H7 (cell line): Measurements from ENCODE around the gene TRIM63. TPM values are rescaled to one million over a fixed set of nuclear protein-coding genes. Genes with fewer than 3 reads are reported as not detected.
A peak's percentile ranks its signal among the peaks of the same experiment; 100 is the strongest.
"Not testable (repeated sequence)": the region's sequence is repeated elsewhere in the genome, so short reads cannot be mapped to it uniquely, and the experiment has no call there.

Source experiments
- DNase-seq: peaks from one replicate; pipeline ENCODE4 v3.0.0; 2012
- H3K27me3 ChIP-seq: 2 replicates; pipeline ENCODE4 v1.6.0; 2011; ENCODE audit warnings: mild to moderate bottlenecking, low read length; ENCODE audit not compliant: control insufficient read depth, insufficient read depth
- H3K36me3 ChIP-seq: replicated peaks from 2 replicates; pipeline ENCODE4 v1.5.1; 2011; ENCODE audit warnings: low read length; ENCODE audit not compliant: control insufficient read depth, insufficient read depth
- H3K4me3 ChIP-seq: 2 replicates; pipeline ENCODE4 v1.5.1; 2011; ENCODE audit warnings: low read depth, mild to moderate bottlenecking, control low read depth, low read length, moderate library complexity; ENCODE audit not compliant: insufficient read depth
- total RNA-seq: library from RNA; depleted of rRNA; stranded (reverse); fragments of >200 nt; shearing (Covaris generic); gene quantifications from 2 replicates; pipeline ENCODE4 v1.2.3, GENCODE V29; 2014; rRNA removed

The TRIM63 gene
- total RNA-seq: 0.07 and 0.11 TPM in 2 replicates

DNA sequence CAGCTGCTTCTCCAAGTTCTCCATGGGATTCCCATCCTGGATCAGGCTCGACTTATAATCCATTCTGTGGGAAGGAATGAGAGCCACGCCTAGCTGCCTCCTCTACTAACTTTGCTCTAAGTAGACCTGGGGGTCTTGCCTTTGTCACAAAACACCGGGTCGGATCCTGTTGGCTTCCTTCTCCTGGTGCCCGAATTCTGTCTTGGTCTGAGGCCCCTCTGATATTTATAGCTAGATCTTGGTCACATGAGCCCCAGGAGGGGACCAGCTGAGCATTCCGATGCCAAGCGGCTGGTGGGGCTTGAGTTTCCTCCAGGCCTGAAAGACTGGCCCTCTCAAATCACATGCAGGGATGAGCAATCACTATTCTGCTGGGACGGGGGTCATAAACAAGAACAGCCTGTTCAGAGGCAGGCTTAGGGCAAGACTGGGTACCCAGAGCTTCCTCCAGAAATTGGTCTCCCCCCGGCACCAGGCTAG is at the start of gene TRIM63:
Gene TRIM63, minus strand, starts transcription at position 199 of the 480 bp plus-strand sequence. Its CDS starts 136 bp downstream, at position 63.
- Histone ChIP-seq H3K4me3 (no peak within 1 kb of the TSS), H3K27me3 (no peaks in the 10 kb centered on the region), H3K36me3 (no peaks in the 10 kb centered on the region)
- no peak for DNase-seq

DNA sequence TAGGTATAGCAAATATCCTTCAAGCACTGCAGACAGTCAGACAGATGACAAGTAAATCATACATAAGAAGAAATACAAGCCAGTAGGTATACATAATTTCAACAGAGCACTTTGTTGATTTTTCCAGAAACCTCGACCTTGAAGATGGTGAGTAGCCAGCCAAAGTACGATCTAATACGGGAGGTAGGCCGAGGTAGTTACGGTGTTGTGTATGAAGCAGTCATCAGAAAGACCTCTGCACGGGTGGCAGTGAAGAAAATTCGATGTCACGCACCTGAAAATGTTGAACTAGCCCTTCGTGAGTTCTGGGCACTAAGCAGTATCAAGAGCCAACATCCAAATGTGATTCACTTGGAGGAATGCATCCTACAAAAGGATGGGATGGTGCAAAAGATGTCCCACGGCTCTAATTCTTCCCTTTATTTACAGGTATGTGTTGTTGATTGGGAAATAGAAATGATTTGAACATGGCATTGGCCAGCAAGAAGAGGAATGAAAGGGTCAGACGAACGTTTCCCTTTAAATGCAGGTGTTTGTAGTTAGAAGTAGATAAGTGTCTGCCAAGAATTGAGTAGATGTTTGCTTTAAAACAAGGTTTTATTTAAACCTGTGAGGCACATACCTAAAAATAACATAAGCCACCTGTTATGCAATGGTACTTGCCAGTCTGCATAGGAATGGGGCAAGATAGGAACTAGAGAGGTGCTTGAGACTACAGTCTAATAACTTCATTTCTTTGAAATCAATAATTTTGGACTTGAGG is 46.9 kb upstream of the TRIM63 start:
- H3K4me3 ChIP-seq: no peak overlapping the region
- DNase-seq: no peak
- peaks cover 11% of the 10 kb centered on the region for H3K27me3 ChIP-seq
- no peaks in the 10 kb centered on the region; the same call in 1 of the 2 replicates for H3K36me3 ChIP-seq

DNA sequence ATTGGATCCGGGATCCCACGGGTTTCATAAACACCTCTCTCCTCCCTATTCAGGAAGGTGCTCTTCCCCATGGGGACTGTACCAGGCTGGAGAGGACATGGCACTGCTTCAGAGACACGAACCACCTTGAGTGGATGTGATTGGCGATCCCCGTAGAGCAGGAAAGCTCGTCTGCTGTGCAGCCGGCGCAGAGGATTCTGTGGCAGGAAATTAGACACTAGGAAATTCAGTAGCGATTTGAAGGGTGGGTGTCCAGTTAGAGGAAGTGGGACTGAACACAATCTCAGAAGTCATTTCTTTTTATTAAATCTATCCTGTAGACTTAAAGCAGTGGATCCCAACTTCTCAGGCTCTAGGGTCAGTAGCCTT is 45.0 kb upstream of the TRIM63 start:
- peak overlapping the region; percentile 98 for H3K4me3 ChIP-seq
- no peaks in the 10 kb centered on the region; the same call in 1 of the 2 replicates for H3K36me3 ChIP-seq
- no peak for DNase-seq
- H3K27me3 ChIP-seq: peaks cover 11% of the 10 kb centered on the region

GRCh38 chr1:26111530-26112406 is 44.3 kb upstream of the TRIM63 start, which contains the start of gene PDIK1L:
Gene PDIK1L, plus strand, starts transcription at chr1:26111824. Its CDS starts 2,485 bp downstream, at chr1:26114309.
- Histone ChIP-seq H3K4me3 (peak within 1 kb of the TSS; percentile 98), H3K27me3 (peaks cover 11% of the 10 kb centered on the region), H3K36me3 (no peaks in the 10 kb centered on the region; the same call in 1 of the 2 replicates)
- DNase-seq: peak; percentile 96

GRCh38 chr1:26110731-26111529 is 43.5 kb upstream of the TRIM63 start:
- Histone ChIP-seq H3K27me3 (peaks cover 11% of the 10 kb centered on the region), H3K4me3 (peak overlapping the region; percentile 98), H3K36me3 (no peaks in the 10 kb centered on the region; the same call in 1 of the 2 replicates)
- DNase-seq: peak; percentile 93

- DNase-seq: no peak
- H3K36me3 ChIP-seq: no peaks in the 10 kb centered on the region; the same call in 1 of the 2 replicates
- H3K27me3 ChIP-seq: peaks cover 11% of the 10 kb centered on the region
- H3K4me3 ChIP-seq: no peak overlapping the region
These were observed 42.1 kb upstream of the TRIM63 start for GRCh38 chr1:26109229-26110164.

DNA sequence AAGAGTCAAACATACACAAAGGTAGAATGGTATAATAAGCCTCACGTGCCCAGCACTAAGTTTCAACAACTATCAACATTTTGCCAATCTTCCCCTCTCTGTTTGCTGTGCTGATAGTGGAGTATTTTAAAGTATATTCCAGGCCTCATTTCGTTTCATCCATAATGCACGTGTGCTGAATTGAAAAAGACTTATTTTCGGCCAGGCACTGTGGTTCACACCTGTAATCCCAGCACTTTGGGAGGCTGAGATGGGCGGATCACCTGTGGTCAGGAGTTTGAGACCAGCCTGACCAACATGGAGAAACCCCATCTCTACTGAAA is 37.8 kb upstream of the TRIM63 start:
- not testable (repeated sequence) for DNase-seq, H3K27me3 ChIP-seq, H3K36me3 ChIP-seq, H3K4me3 ChIP-seq

- Histone ChIP-seq H3K4me3 (no peak overlapping the region), H3K36me3 (no peaks in the 10 kb centered on the region), H3K27me3 (no peaks in the 10 kb centered on the region; the same call in 1 of the 2 replicates)
- DNase-seq: no peak
These were observed 35.1 kb upstream of the TRIM63 start for GRCh38 chr1:26102526-26102925.

DNA sequence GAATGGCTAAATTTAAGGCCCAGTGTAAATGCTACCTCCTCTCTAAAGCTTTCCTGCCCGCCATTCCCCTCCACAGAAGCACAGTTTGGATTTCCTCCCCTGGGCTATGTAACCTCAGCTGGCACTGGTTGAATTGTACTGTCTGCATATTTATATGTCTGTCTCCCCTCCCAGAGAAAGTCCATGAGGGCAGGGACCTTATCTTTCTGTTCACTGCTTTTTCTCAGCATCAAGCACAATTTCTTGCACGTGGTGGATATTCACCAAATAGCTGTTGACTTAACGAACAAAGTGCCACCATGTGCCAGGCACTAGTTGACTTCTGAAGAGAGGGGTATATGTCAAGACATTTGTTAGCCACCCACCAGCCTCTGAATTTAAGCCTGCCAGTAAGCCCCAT is 34.7 kb upstream of the TRIM63 start:
- Histone ChIP-seq H3K27me3 (no peaks in the 10 kb centered on the region; the same call in 1 of the 2 replicates), H3K36me3 (no peaks in the 10 kb centered on the region), H3K4me3 (no peak overlapping the region)
- DNase-seq: no peak

DNA sequence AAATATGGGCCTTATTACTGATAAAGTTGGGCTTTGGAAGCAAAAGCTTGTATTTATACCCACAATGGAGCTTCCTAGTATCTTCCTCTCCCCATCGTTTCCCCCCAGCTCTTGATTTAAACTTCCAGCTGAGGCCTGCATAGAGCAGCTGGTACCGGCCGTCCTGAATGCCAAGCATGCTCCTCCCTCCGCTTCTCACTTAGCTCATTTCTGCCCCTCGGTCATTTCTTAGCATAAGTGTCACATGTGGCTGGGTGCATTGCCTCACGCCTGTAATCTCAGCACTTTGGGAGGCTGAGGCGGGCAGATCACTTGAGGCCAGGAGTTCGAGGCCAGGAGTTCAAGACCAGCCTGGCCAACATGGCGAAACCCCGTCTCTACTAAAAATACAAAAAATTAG is 32.8 kb upstream of the TRIM63 start:
- DNase-seq, H3K27me3 ChIP-seq, H3K4me3 ChIP-seq, H3K36me3 ChIP-seq: not testable (repeated sequence)

- H3K36me3 ChIP-seq: no peaks in the 10 kb centered on the region
- DNase-seq: no peak
- H3K27me3 ChIP-seq: no peaks in the 10 kb centered on the region; the same call in 1 of the 2 replicates
- H3K4me3 ChIP-seq: no peak overlapping the region
These were observed 32.4 kb upstream of the TRIM63 start for GRCh38 chr1:26099780-26100179.

- no peaks in the 10 kb centered on the region for H3K36me3 ChIP-seq
- no peak overlapping the region for H3K4me3 ChIP-seq
- no peak for DNase-seq
- no peaks in the 10 kb centered on the region; the same call in 1 of the 2 replicates for H3K27me3 ChIP-seq
These were observed 31.2 kb upstream of the TRIM63 start for GRCh38 chr1:26098602-26099001.

GRCh38 chr1:26097696-26098095 is 30.3 kb upstream of the TRIM63 start:
- Histone ChIP-seq H3K36me3 (no peaks in the 10 kb centered on the region), H3K4me3 (no peak overlapping the region), H3K27me3 (no peaks in the 10 kb centered on the region; the same call in 1 of the 2 replicates)
- DNase-seq: no peak
